SK-N-SH (cell line): ENCODE measurements around the gene TKT.

ENCODE experiments used
- CHD2 ChIP-seq: fragments of 150-350 bp; IDR thresholded peaks from 2 replicates; pipeline ENCODE4 v1.6.1; 2018; ENCODE audit warnings: low read length; ENCODE audit not compliant: partially characterized antibody
- FOXJ3 ChIP-seq: sonication (generic); formaldehyde crosslinking; IDR thresholded peaks from 2 replicates; pipeline ENCODE4 v1.5.1; 2020; ENCODE audit warnings: mild to moderate bottlenecking, missing genetic modification reagents
- FOXM1 ChIP-seq: IDR thresholded peaks from 2 replicates; pipeline ENCODE4 v1.4.0; 2012; ENCODE audit warnings: low read depth, mild to moderate bottlenecking
- POLR2AphosphoS5 ChIP-seq: IDR thresholded peaks from 2 replicates; pipeline ENCODE4 v1.6.1; 2012; ENCODE audit warnings: low read depth, low read length
- RAD21 ChIP-seq: IDR thresholded peaks from 2 replicates; pipeline ENCODE4 v1.6.1; 2012; ENCODE audit warnings: mild to moderate bottlenecking, low read length
- RCOR1 ChIP-seq: fragments of 150-350 bp; IDR thresholded peaks from 2 replicates; pipeline ENCODE4 v1.6.1; 2017; ENCODE audit warnings: antibody characterized with exemption, low read length
- TAF1 ChIP-seq: IDR thresholded peaks from 2 replicates; pipeline ENCODE4 v1.6.1; 2012; ENCODE audit warnings: low read depth, mild to moderate bottlenecking, low read length, moderate library complexity, borderline replicate concordance
- TF ChIP-seq, protein P1 (sequence below): fragments of 200-600 bp; sonication (generic); IDR thresholded peaks from 2 replicates; pipeline ENCODE4 v1.6.1; 2017; ENCODE audit warnings: antibody characterized with exemption, mild to moderate bottlenecking, moderate library complexity
- TF ChIP-seq, protein P2 (sequence below): fragments of 150-350 bp; IDR thresholded peaks from 2 replicates; pipeline ENCODE4 v1.6.1; 2017; ENCODE audit warnings: antibody characterized with exemption, low read length, low read depth, borderline replicate concordance
- TF ChIP-seq, protein P3 (sequence below): IDR thresholded peaks from 2 replicates; pipeline ENCODE4 v1.4.0; 2012; ENCODE audit warnings: low read depth, borderline replicate concordance
- TF ChIP-seq, protein P4 (sequence below): IDR thresholded peaks from 2 replicates; pipeline ENCODE4; 2012
- TF ChIP-seq, protein P5 (sequence below): IDR thresholded peaks from 2 replicates; pipeline ENCODE4 v1.6.1; 2012; ENCODE audit warnings: mild to moderate bottlenecking, low read depth, low read length, moderate library complexity

DNA sequence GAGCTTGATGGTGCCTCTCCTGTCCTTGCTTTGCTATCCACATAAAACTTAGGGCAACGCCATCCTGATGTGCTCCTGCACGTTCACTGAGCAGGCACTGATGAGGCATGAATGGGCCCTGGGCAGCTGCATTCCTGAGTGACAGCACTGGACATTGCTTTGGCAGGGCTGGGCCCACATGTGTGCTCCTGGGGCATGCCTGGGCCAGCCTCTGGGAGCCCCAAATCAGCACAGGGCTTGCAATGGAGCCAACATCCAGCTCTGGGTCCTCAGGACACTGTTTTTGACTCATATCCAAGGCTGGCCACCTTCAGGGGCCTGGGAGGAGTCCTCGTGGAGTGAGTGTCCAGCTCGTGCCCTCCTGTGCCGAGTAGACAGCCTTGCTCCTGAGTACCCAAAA lies 5.9 kb upstream of the TKT start:
- TF ChIP-seq RCOR1 (no peak), POLR2AphosphoS5 (no peak), TAF1 (no peak), FOXM1 (no peak), CHD2 (no peak), RAD21 (no peak), FOXJ3 (CRISPR knock-in tag) (no peak)
- TF ChIP-seq, protein P1, sequence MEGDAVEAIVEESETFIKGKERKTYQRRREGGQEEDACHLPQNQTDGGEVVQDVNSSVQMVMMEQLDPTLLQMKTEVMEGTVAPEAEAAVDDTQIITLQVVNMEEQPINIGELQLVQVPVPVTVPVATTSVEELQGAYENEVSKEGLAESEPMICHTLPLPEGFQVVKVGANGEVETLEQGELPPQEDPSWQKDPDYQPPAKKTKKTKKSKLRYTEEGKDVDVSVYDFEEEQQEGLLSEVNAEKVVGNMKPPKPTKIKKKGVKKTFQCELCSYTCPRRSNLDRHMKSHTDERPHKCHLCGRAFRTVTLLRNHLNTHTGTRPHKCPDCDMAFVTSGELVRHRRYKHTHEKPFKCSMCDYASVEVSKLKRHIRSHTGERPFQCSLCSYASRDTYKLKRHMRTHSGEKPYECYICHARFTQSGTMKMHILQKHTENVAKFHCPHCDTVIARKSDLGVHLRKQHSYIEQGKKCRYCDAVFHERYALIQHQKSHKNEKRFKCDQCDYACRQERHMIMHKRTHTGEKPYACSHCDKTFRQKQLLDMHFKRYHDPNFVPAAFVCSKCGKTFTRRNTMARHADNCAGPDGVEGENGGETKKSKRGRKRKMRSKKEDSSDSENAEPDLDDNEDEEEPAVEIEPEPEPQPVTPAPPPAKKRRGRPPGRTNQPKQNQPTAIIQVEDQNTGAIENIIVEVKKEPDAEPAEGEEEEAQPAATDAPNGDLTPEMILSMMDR = no peak
- TF ChIP-seq, protein P2, sequence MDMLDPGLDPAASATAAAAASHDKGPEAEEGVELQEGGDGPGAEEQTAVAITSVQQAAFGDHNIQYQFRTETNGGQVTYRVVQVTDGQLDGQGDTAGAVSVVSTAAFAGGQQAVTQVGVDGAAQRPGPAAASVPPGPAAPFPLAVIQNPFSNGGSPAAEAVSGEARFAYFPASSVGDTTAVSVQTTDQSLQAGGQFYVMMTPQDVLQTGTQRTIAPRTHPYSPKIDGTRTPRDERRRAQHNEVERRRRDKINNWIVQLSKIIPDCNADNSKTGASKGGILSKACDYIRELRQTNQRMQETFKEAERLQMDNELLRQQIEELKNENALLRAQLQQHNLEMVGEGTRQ = no peak
- TF ChIP-seq, protein P3, sequence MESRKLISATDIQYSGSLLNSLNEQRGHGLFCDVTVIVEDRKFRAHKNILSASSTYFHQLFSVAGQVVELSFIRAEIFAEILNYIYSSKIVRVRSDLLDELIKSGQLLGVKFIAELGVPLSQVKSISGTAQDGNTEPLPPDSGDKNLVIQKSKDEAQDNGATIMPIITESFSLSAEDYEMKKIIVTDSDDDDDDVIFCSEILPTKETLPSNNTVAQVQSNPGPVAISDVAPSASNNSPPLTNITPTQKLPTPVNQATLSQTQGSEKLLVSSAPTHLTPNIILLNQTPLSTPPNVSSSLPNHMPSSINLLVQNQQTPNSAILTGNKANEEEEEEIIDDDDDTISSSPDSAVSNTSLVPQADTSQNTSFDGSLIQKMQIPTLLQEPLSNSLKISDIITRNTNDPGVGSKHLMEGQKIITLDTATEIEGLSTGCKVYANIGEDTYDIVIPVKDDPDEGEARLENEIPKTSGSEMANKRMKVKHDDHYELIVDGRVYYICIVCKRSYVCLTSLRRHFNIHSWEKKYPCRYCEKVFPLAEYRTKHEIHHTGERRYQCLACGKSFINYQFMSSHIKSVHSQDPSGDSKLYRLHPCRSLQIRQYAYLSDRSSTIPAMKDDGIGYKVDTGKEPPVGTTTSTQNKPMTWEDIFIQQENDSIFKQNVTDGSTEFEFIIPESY = no peak
- TF ChIP-seq, protein P4, sequence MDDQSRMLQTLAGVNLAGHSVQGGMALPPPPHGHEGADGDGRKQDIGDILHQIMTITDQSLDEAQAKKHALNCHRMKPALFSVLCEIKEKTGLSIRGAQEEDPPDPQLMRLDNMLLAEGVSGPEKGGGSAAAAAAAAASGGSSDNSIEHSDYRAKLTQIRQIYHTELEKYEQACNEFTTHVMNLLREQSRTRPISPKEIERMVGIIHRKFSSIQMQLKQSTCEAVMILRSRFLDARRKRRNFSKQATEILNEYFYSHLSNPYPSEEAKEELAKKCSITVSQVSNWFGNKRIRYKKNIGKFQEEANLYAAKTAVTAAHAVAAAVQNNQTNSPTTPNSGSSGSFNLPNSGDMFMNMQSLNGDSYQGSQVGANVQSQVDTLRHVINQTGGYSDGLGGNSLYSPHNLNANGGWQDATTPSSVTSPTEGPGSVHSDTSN = peak; percentile 37
- TF ChIP-seq, protein P5, sequence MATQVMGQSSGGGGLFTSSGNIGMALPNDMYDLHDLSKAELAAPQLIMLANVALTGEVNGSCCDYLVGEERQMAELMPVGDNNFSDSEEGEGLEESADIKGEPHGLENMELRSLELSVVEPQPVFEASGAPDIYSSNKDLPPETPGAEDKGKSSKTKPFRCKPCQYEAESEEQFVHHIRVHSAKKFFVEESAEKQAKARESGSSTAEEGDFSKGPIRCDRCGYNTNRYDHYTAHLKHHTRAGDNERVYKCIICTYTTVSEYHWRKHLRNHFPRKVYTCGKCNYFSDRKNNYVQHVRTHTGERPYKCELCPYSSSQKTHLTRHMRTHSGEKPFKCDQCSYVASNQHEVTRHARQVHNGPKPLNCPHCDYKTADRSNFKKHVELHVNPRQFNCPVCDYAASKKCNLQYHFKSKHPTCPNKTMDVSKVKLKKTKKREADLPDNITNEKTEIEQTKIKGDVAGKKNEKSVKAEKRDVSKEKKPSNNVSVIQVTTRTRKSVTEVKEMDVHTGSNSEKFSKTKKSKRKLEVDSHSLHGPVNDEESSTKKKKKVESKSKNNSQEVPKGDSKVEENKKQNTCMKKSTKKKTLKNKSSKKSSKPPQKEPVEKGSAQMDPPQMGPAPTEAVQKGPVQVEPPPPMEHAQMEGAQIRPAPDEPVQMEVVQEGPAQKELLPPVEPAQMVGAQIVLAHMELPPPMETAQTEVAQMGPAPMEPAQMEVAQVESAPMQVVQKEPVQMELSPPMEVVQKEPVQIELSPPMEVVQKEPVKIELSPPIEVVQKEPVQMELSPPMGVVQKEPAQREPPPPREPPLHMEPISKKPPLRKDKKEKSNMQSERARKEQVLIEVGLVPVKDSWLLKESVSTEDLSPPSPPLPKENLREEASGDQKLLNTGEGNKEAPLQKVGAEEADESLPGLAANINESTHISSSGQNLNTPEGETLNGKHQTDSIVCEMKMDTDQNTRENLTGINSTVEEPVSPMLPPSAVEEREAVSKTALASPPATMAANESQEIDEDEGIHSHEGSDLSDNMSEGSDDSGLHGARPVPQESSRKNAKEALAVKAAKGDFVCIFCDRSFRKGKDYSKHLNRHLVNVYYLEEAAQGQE = no peak
